Transverse colon (tissue), 3 donors: ENCODE measurements around the gene BAZ2B.

Experiments used
- CTCF ChIP-seq, 5 experiments: fragments of 200-600 bp in 3 of 5; fragments of 450-650 bp in 2 of 5; sonication (generic) in 3 of 5; IDR thresholded peaks; 1 replicate in 2 of 5; 2 replicates in 3 of 5; pipeline ENCODE4 v1.5.1; 2016 to 2017; ENCODE audit warnings: antibody characterized with exemption in 5 of 5, inconsistent platforms in 3 of 5, mild to moderate bottlenecking in 2 of 5, moderate library complexity in 1 of 5
- EP300 ChIP-seq: sonication (generic); formaldehyde crosslinking; IDR thresholded peaks from one replicate; pipeline ENCODE4 v1.6.1; 2017; ENCODE audit warnings: antibody characterized with exemption, low read depth

GRCh38 chr2:159287733-159288132, 328.6 kb downstream of the BAZ2B start:
- TF ChIP-seq CTCF (IDR thresholded peaks at IDR 0.05) (no peak), EP300 (no peak)
